Keratinocyte (primary cell): ENCODE results near the gene CIROP. TPM values are rescaled to one million over a fixed set of nuclear protein-coding genes. Genes with fewer than 3 reads are reported as not detected.

Source experiments
- DNase-seq: peaks from one replicate; pipeline ENCODE4 v3.0.0-alpha.2; 2011; ENCODE audit warnings: low read depth, missing footprints, low spot score
- FAIRE-seq: peaks from 2 replicates; lab custom pipeline; 2011; peaks lifted over from hg19 to GRCh38; lab: Jason Lieb, UNC
- H2AFZ ChIP-seq: 2 replicates; pipeline ENCODE4 v1.6.0; 2012; ENCODE audit warnings: low read length, control low read depth, inconsistent platforms; ENCODE audit not compliant: control insufficient read depth
- H3K27ac ChIP-seq: 2 replicates; pipeline ENCODE4 v1.5.1; 2011; ENCODE audit warnings: low read length; ENCODE audit not compliant: control insufficient read depth, insufficient read depth
- H3K27me3 ChIP-seq: 3 replicates; pipeline ENCODE4 v1.6.0; 2011; ENCODE audit warnings: low read length; ENCODE audit not compliant: control insufficient read depth, insufficient read depth; ENCODE audit errors: extremely low read depth
- H3K36me3 ChIP-seq, 2 experiments: 2 replicates in 1 of 2; 3 replicates in 1 of 2; pipeline ENCODE4 v1.5.1; 2011; ENCODE audit warnings: low read length in 2 of 2, mild to moderate bottlenecking in 1 of 2; ENCODE audit not compliant: control insufficient read depth in 2 of 2, insufficient read depth in 2 of 2; ENCODE audit errors: extremely low read depth in 1 of 2
- H3K4me1 ChIP-seq: 3 replicates; pipeline ENCODE4 v1.5.1; 2011; ENCODE audit warnings: low read length; ENCODE audit not compliant: control insufficient read depth, insufficient read depth; ENCODE audit errors: extremely low read depth
- H3K4me2 ChIP-seq: 3 replicates; pipeline ENCODE4 v1.6.0; 2011; ENCODE audit warnings: low read depth, low read length; ENCODE audit not compliant: control insufficient read depth, insufficient read depth; ENCODE audit errors: extremely low read depth
- H3K4me3 ChIP-seq, 3 experiments: fragments of 200-600 bp in 1 of 3; sonication (generic) in 1 of 3; 2 replicates in 2 of 3; 3 replicates in 1 of 3; pipeline ENCODE4 v1.5.1; 2011 to 2016; ENCODE audit warnings: low read length in 3 of 3, mild to moderate bottlenecking in 3 of 3, control low read depth in 2 of 3, inconsistent platforms in 1 of 3, low read depth in 1 of 3, mixed read lengths in 1 of 3, mixed run types in 1 of 3, moderate library complexity in 1 of 3; ENCODE audit not compliant: control insufficient read depth in 2 of 3, insufficient read depth in 2 of 3; ENCODE audit errors: extremely low read depth in 1 of 3
- H3K79me2 ChIP-seq: 2 replicates; pipeline ENCODE4 v1.6.0; 2012; ENCODE audit warnings: low read length; ENCODE audit not compliant: control insufficient read depth, insufficient read depth
- H3K9ac ChIP-seq: 3 replicates; pipeline ENCODE4 v1.6.0; 2011; ENCODE audit warnings: low read length; ENCODE audit not compliant: control insufficient read depth, insufficient read depth; ENCODE audit errors: extremely low read depth
- H3K9me1 ChIP-seq: 3 replicates; pipeline ENCODE4 v1.6.0; 2011; ENCODE audit warnings: low read length; ENCODE audit not compliant: control insufficient read depth, insufficient read depth; ENCODE audit errors: extremely low read depth
- H3K9me3 ChIP-seq: 2 replicates; pipeline ENCODE4 v1.5.1; 2012; ENCODE audit warnings: low read depth, low read length; ENCODE audit not compliant: control insufficient read depth
- H4K20me1 ChIP-seq: 3 replicates; pipeline ENCODE4 v1.6.0; 2011; ENCODE audit warnings: low read length; ENCODE audit not compliant: control insufficient read depth, insufficient read depth; ENCODE audit errors: extremely low read depth
- CTCF ChIP-seq, 3 experiments: IDR thresholded peaks in 1 of 3; conservative IDR thresholded peaks in 1 of 3; optimal IDR thresholded peaks in 1 of 3; 2 replicates in 2 of 3; 3 replicates in 1 of 3; pipeline versions ENCODE3 to v1.5.1; 2011; ENCODE audit warnings: low read length in 3 of 3, mild to moderate bottlenecking in 3 of 3, moderate library complexity in 2 of 3, control low read depth in 1 of 3, inconsistent platforms in 1 of 3; ENCODE audit not compliant: insufficient read depth in 2 of 3; ENCODE audit errors: extremely low read depth in 1 of 3
- EZH2 ChIP-seq: IDR thresholded peaks from one replicate; pipeline ENCODE4 v1.6.1; 2012; ENCODE audit warnings: inconsistent platforms, mild to moderate bottlenecking, low read length, moderate library complexity
- dilution Hi-C: fragments of 300-500 bp; cut with MboI; formaldehyde crosslinking; loops from one replicate; pipeline ENCODE4 v1.7.0; 2020; ENCODE audit warnings: low sequenced_read_pairs; ENCODE audit not compliant: extremely low pct_ligation_motif_present
- polyA plus RNA-seq, 5 experiments: library from polyadenylated mRNA; depleted of rRNA in 3 of 5; stranded (reverse) in 3 of 5; stranded (forward) in 1 of 5; unstranded in 1 of 5; fragments of >200 nt; gene quantifications; 1 replicate in 1 of 5; 2 replicates in 3 of 5; 3 replicates in 1 of 5; pipeline versions ENCODE4 v1.2.1 to v1.2.3, GENCODE V29; 2011 to 2012; ENCODE audit warnings: missing spikeins in 2 of 5, low read depth in 1 of 5, low replicate concordance in 1 of 5

The CIROP gene
- polyA plus RNA-seq, 1 donor (not counting 4 experiments of a cell fraction or from before 2014, with no cell fraction given): not detected

DNA sequence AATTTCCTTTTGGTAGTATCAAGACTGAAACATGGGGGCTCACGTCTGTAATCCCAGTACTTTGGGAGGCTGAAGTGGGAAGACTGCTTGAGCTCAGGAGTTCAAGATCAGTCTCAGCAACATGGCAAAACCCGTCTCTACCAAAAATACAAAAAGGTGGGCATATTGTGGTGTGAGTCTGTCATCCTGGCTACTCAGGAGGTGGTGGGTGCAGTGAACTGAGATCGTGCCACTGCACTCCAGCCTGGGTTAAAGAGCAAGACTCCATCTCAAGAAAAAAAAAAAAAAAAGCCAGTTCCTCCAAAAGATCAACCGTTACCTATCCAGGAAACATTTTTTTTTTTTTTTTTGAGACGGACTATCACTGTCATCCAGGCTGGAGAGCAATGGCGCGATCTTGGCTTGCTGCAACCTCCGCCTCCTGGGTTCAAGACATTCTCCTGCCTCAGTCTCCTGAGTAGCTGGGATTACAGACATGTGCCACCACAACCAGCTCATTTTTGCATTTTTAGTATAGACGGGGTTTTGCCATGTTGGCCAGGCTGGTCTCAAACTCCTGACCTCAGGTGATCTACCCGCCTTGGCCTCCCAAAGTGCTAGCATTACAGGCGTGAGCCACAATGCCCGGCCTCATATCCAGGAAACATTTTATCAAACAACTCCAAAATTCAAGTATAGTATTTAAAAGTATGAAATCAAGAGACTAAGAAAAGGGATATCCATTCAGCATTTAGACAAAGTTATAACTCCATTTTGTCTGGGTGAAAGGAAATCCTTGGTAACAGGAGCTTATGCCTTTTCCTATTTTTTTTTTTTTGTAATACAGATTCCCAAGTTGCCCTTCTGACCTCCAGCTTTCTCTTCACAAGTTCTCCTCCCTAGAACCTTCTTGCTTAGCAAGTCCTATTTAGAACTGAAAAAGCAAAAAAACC is 13.2 kb downstream of the CIROP start:
- no peak for FAIRE-seq
- TF ChIP-seq CTCF (optimal IDR thresholded peaks at IDR 0.05 in 1 of 3, IDR thresholded peaks at IDR 0.05 in 1 of 3, conservative IDR thresholded peaks at IDR 0.05 in 1 of 3; ENCODE audit: extremely low read depth in 1 of 3, insufficient read depth in 2 of 3, low read length in 3 of 3): no peak
- TF ChIP-seq EZH2: no peak

GRCh38 chr14:23090254-23090636 is 14.5 kb downstream of the CIROP start:
- no peak for FAIRE-seq
- Histone ChIP-seq H3K79me2 (peaks cover 65% of the 10 kb centered on the region), H3K36me3 (peaks cover 18 to 52% of the 10 kb centered on the region in 2 experiments), H3K9me1 (no peaks in the 10 kb centered on the region), H4K20me1 (peaks cover 8% of the 10 kb centered on the region), H3K9ac (no peak overlapping the region), H3K4me3 (no peak overlapping the region), H3K27me3 (no peaks in the 10 kb centered on the region), H3K9me3 (no peaks in the 10 kb centered on the region), H2AFZ (no peak overlapping the region), H3K27ac (no peak overlapping the region), H3K4me1 (peaks cover 9% of the 10 kb centered on the region), H3K4me2 (no peak overlapping the region)
- dilution Hi-C loops: no loop called here
- no peak for DNase-seq
- TF ChIP-seq EZH2 (no peak), CTCF (optimal IDR thresholded peaks at IDR 0.05 in 1 of 3, IDR thresholded peaks at IDR 0.05 in 1 of 3, conservative IDR thresholded peaks at IDR 0.05 in 1 of 3; ENCODE audit: extremely low read depth in 1 of 3, insufficient read depth in 2 of 3, low read length in 3 of 3) (no peak)

More for the DNA sequence above, 13.2 kb downstream of the CIROP start:
- H3K9me3 ChIP-seq: no peaks in the 10 kb centered on the region
- no peaks in the 10 kb centered on the region for H3K9me1 ChIP-seq
- peaks cover 18 to 47% of the 10 kb centered on the region in 2 experiments for H3K36me3 ChIP-seq
- no peak overlapping the region for H3K27ac ChIP-seq
- H2AFZ ChIP-seq: no peak overlapping the region
- H3K4me2 ChIP-seq: no peak overlapping the region
- no peak overlapping the region for H3K9ac ChIP-seq
- peaks cover 11% of the 10 kb centered on the region for H3K4me1 ChIP-seq
- dilution Hi-C loops: no loop called here
- peaks cover 8% of the 10 kb centered on the region for H4K20me1 ChIP-seq
- no peak for DNase-seq
- H3K27me3 ChIP-seq: no peaks in the 10 kb centered on the region
- peaks cover 71% of the 10 kb centered on the region for H3K79me2 ChIP-seq
- no peak overlapping the region for H3K4me3 ChIP-seq
